IMR-90 (cell line): ENCODE results near the gene GRID1. TPM values are rescaled to one million over a fixed set of nuclear protein-coding genes. Genes with fewer than 3 reads are reported as not detected.

Experiments used
- ATAC-seq: fragments of 200-7000 bp; cut with Tn5 transposase; 2 replicates; pipeline ENCODE4 v1.9.1; 2020; ENCODE audit warnings: low read depth, mild to moderate bottlenecking, moderate library complexity
- BruUV-seq: library from RNA; stranded (reverse); fragments of 400-500 nt; replicated peaks from 2 replicates; lab custom pipeline; 2021; lab: Mats Ljungman, UMichigan
- CTCF ChIA-PET: fragments of 300-600 bp; formaldehyde crosslinking; extraction: SDS; loops from one replicate; lab custom pipeline; 2021; ENCODE audit warnings: antibody characterized with exemption; lab: Yijun Ruan, JAX
- POLR2A ChIA-PET: fragments of 300-600 bp; sonication (Branson Sonifier 250); formaldehyde crosslinking; loops from one replicate; lab custom pipeline; 2022; ENCODE audit warnings: antibody characterized with exemption; ENCODE audit not compliant: unreplicated experiment; lab: Charles Lee
- DNase-seq: peaks from one replicate; pipeline ENCODE4 v3.0.0; 2013
- H2AFZ ChIP-seq: replicated peaks from 2 replicates; pipeline ENCODE3; 2013; ENCODE audit warnings: low read length, mild to moderate bottlenecking; ENCODE audit not compliant: poor library complexity
- H2AK5ac ChIP-seq: 2 replicates; pipeline ENCODE4 v1.6.1; 2013; ENCODE audit warnings: low read depth, low read length, inconsistent platforms
- H2AK9ac ChIP-seq: replicated peaks from 2 replicates; pipeline ENCODE3; 2013; ENCODE audit warnings: mild to moderate bottlenecking, low read depth, low read length, moderate library complexity; ENCODE audit not compliant: poor library complexity
- H2BK120ac ChIP-seq: 2 replicates; pipeline ENCODE4 v1.6.1; 2013; ENCODE audit warnings: low read depth, low read length, inconsistent platforms
- H2BK15ac ChIP-seq: 3 replicates; pipeline ENCODE4 v1.6.1; 2013; ENCODE audit warnings: low read depth, low read length, inconsistent platforms
- H2BK20ac ChIP-seq: 2 replicates; pipeline ENCODE4 v1.6.1; 2013; ENCODE audit warnings: low read depth, mild to moderate bottlenecking, inconsistent platforms, low read length, moderate library complexity
- H2BK5ac ChIP-seq: 2 replicates; pipeline ENCODE4 v1.6.1; 2013; ENCODE audit warnings: mild to moderate bottlenecking, low read depth, low read length, inconsistent platforms; ENCODE audit not compliant: poor library complexity, severe bottlenecking
- H3K14ac ChIP-seq: replicated peaks from 2 replicates; pipeline ENCODE4 v1.6.1; 2013; ENCODE audit warnings: low read depth, low read length, inconsistent platforms
- H3K18ac ChIP-seq: 2 replicates; pipeline ENCODE4 v1.6.1; 2013; ENCODE audit warnings: low read depth, low read length, control low read depth
- H3K23ac ChIP-seq: 2 replicates; pipeline ENCODE4 v1.6.1; 2013; ENCODE audit warnings: low read depth, low read length, inconsistent platforms
- H3K27ac ChIP-seq: 2 replicates; pipeline ENCODE4 v1.5.1; 2013; ENCODE audit warnings: mild to moderate bottlenecking, control low read depth, low read length; ENCODE audit not compliant: insufficient read depth
- H3K27me3 ChIP-seq: 2 replicates; pipeline ENCODE4 v1.6.1; 2013; ENCODE audit warnings: low read length; ENCODE audit not compliant: control insufficient read depth, insufficient read depth
- H3K36me3 ChIP-seq: 2 replicates; pipeline ENCODE4 v1.6.1; 2013; ENCODE audit warnings: low read length, mixed read lengths; ENCODE audit not compliant: control insufficient read depth, insufficient read depth
- H3K4ac ChIP-seq: 2 replicates; pipeline ENCODE4 v1.6.1; 2013; ENCODE audit warnings: low read depth, low read length, inconsistent platforms
- H3K4me1 ChIP-seq: 2 replicates; pipeline ENCODE4 v1.6.1; 2013; ENCODE audit warnings: low read length, mixed read lengths; ENCODE audit not compliant: control insufficient read depth, insufficient read depth
- H3K4me2 ChIP-seq: 2 replicates; pipeline ENCODE4 v1.6.1; 2013; ENCODE audit warnings: low read depth, mild to moderate bottlenecking, control low read depth, low read length, moderate library complexity
- H3K4me3 ChIP-seq: 2 replicates; pipeline ENCODE4 v1.5.1; 2013; ENCODE audit warnings: low read depth, mild to moderate bottlenecking, control low read depth, low read length, moderate library complexity; ENCODE audit not compliant: insufficient read depth
- H3K56ac ChIP-seq: 2 replicates; pipeline ENCODE4 v1.6.1; 2013; ENCODE audit warnings: low read length, inconsistent platforms; ENCODE audit not compliant: insufficient read depth; ENCODE audit errors: extremely low read depth
- H3K79me1 ChIP-seq, 2 experiments: 2 replicates each; pipeline ENCODE4 v1.6.1; 2013; ENCODE audit warnings: low read length in 2 of 2, inconsistent platforms in 1 of 2, low read depth in 1 of 2
- H3K9ac ChIP-seq: 2 replicates; pipeline ENCODE4 v1.6.1; 2013; ENCODE audit warnings: low read depth, low read length, control low read depth
- H3K9me1 ChIP-seq: 2 replicates; pipeline ENCODE4 v1.6.1; 2013; ENCODE audit warnings: low read length, inconsistent platforms; ENCODE audit not compliant: insufficient read depth
- H3K9me3 ChIP-seq: 2 replicates; pipeline ENCODE4 v1.6.1; 2013; ENCODE audit warnings: low read length; ENCODE audit not compliant: control insufficient read depth, insufficient read depth
- H4K20me1 ChIP-seq: 2 replicates; pipeline ENCODE4 v1.6.1; 2013; ENCODE audit warnings: low read length, inconsistent platforms; ENCODE audit not compliant: insufficient read depth
- H4K5ac ChIP-seq: 2 replicates; pipeline ENCODE4 v1.6.1; 2013; ENCODE audit warnings: mild to moderate bottlenecking, low read depth, low read length, control low read depth
- H4K8ac ChIP-seq, 2 experiments: 2 replicates each; pipeline ENCODE4 v1.6.1; 2013; ENCODE audit warnings: low read depth in 2 of 2, low read length in 2 of 2, control low read depth in 1 of 2, inconsistent platforms in 1 of 2
- H4K91ac ChIP-seq: 2 replicates; pipeline ENCODE4 v1.6.1; 2013; ENCODE audit warnings: low read depth, low read length, inconsistent platforms; ENCODE audit not compliant: insufficient read depth
- NFE2L2 ChIP-seq: fragments of 150-350 bp; IDR thresholded peaks from 2 replicates; pipeline ENCODE4 v1.6.1; 2016; ENCODE audit warnings: low read depth, mild to moderate bottlenecking, low read length
- WGBS, 2 experiments: methylation state at CpG; one replicate each; pipeline versions ENCODE4 v1.1.5 to v1.1.7; 2013; ENCODE audit warnings: missing lambda C conversion rate in 2 of 2; ENCODE audit not compliant: insufficient read length in 1 of 2; ENCODE audit errors: extremely low coverage in 2 of 2; 5-methylcytosine and 5-hydroxymethylcytosine counted together
- dilution Hi-C: fragments of 300-500 bp; cut with HindIII; formaldehyde crosslinking; loops from one replicate; pipeline ENCODE4 v1.14.3; 2018; ENCODE audit warnings: low sequenced_read_pairs; ENCODE audit not compliant: unreplicated experiment
- in situ Hi-C: fragments of 300-500 bp; cut with MboI; formaldehyde crosslinking; loops from 3 replicates; pipeline ENCODE4 v1.14.3; 2019; ENCODE audit warnings: low sequenced_read_pairs, inconsistent platforms, mixed read lengths
- intact Hi-C: fragments of 100-400 bp; cut with micrococcal nuclease; formaldehyde crosslinking; loops from 2 replicates; pipeline ENCODE4 v1.10.0; 2022
- polyA plus RNA-seq, 3 experiments: library from polyadenylated mRNA; depleted of rRNA; stranded (reverse); fragments of >200 nt; gene quantifications; 2 replicates each; pipeline ENCODE4 v1.2.3, GENCODE V29; 2012; ENCODE audit warnings: low replicate concordance in 1 of 3
- total RNA-seq: library from RNA; depleted of rRNA; stranded (reverse); fragments of >200 nt; gene quantifications from 2 replicates; pipeline ENCODE4 v1.2.3, GENCODE V29; 2012
- TF ChIP-seq, protein P1 (sequence below): fragments of 150-350 bp; IDR thresholded peaks from 2 replicates; pipeline ENCODE4 v1.6.1; 2017; ENCODE audit warnings: mild to moderate bottlenecking, antibody characterized with exemption, low read length, low read depth

The GRID1 gene
- total and polyA plus RNA-seq, 2 of the 4 experiments (the other 2 are of a cell fraction) = not detected

DNA sequence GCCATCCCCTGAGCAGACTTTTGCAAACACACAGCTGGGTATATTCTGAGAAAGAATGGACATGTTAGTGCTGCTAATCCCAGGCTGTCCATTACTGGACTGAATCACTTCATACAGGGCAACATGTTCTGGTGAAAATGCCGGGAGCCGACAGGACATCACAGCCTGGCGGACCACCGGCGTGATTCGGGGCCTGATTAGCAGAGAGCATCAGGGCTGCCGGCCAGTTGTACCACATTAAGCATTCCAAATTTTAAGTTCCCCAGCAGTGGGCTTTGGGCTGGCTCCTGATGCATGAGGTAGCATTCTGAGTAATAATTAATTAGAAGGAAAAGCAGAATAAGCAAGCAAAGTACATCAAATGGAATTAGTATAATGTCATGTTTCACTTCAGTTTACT is 229.0 kb downstream of the GRID1 start:
- POLR2A ChIA-PET = no interaction called here
- Histone ChIP-seq H3K27ac (no peak overlapping the region), H3K9me3 (peaks cover 5% of the 10 kb centered on the region; the same call in 1 of the 2 replicates), H4K20me1 (no peaks in the 10 kb centered on the region), H3K27me3 (no peaks in the 10 kb centered on the region), H2BK20ac (no peak overlapping the region), H3K18ac (no peak overlapping the region), H3K4ac (no peak overlapping the region), H2BK15ac (no peak overlapping the region), H2AK9ac (no peak overlapping the region), H3K36me3 (no peaks in the 10 kb centered on the region), H3K23ac (no peak overlapping the region), H3K4me1 (no peaks in the 10 kb centered on the region), H2AFZ (no peak overlapping the region), H3K79me1 (no peaks in the 10 kb centered on the region), H3K4me3 (no peak overlapping the region), H4K5ac (no peak overlapping the region), H2BK120ac (no peak overlapping the region), H3K4me2 (no peak overlapping the region), H3K9me1 (no peaks in the 10 kb centered on the region), H3K9ac (no peak overlapping the region), H4K8ac (no peak overlapping the region), H3K14ac (no peak overlapping the region), H3K56ac (no peak overlapping the region), H4K91ac (no peak overlapping the region), H2AK5ac (no peak overlapping the region), H2BK5ac (no peak overlapping the region)
- CTCF ChIA-PET = interaction anchor here (0.5 to 1.7 kb wide), 2 partner anchors 10 to 1371 kb away, joined by 3 to 4 read pairs; no protein-coding TSS in a partner anchor
- TF ChIP-seq NFE2L2 = no peak
- TF ChIP-seq, protein P1, sequence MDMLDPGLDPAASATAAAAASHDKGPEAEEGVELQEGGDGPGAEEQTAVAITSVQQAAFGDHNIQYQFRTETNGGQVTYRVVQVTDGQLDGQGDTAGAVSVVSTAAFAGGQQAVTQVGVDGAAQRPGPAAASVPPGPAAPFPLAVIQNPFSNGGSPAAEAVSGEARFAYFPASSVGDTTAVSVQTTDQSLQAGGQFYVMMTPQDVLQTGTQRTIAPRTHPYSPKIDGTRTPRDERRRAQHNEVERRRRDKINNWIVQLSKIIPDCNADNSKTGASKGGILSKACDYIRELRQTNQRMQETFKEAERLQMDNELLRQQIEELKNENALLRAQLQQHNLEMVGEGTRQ = no peak
- no peak for DNase-seq
- in situ Hi-C loops (no loop called here), dilution Hi-C loops (no loop called here), intact Hi-C loops (no loop called here)
- 70% methylated on average over 2 of the region's 7 CpGs; no CpG with 5 or more reads in 1 of the 2 experiments for WGBS, 2 experiments
- ATAC-seq = no peak
- no TSS peak for BruUV-seq
